Neural crest cell (in vitro differentiated cells): ENCODE results near the gene JAGN1. TPM values are rescaled to one million over a fixed set of nuclear protein-coding genes. Genes with fewer than 3 reads are reported as not detected.
"Not testable (repeated sequence)": the region's sequence is repeated elsewhere in the genome, so short reads cannot be mapped to it uniquely, and the experiment has no call there.

Experiments
- DNase-seq: peaks from one replicate; pipeline ENCODE4 v3.0.0; 2021; ENCODE audit warnings: low read depth, mixed read lengths, low spot score
- H3K27ac Mint-ChIP-seq: one replicate; pipeline ENCODE4 v1.8.0; 2021; ENCODE audit warnings: mild to moderate bottlenecking, mixed read lengths; ENCODE audit not compliant: unreplicated experiment
- H3K27me3 Mint-ChIP-seq: 2 replicates; pipeline ENCODE4 v1.8.0; 2021; ENCODE audit warnings: low read depth, mild to moderate bottlenecking, mixed read lengths
- H3K36me3 Mint-ChIP-seq: 2 replicates; pipeline ENCODE4 v1.8.0; 2021; ENCODE audit warnings: low read depth, mild to moderate bottlenecking, mixed read lengths
- H3K4me1 Mint-ChIP-seq: 2 replicates; pipeline ENCODE4 v1.8.0; 2021; ENCODE audit warnings: mixed read lengths
- H3K4me3 Mint-ChIP-seq: one replicate; pipeline ENCODE4 v1.8.0; 2021; ENCODE audit warnings: mild to moderate bottlenecking, mixed read lengths
- H3K9me3 Mint-ChIP-seq: 2 replicates; pipeline ENCODE4 v1.8.0; 2021; ENCODE audit warnings: mixed read lengths
- CTCF ChIP-seq: fragments of 200-600 bp; sonication (generic); conservative IDR thresholded peaks from 2 replicates; pipeline ENCODE4 v1.5.0; 2021; ENCODE audit warnings: antibody characterized with exemption, mild to moderate bottlenecking
- total RNA-seq: library from RNA; stranded (reverse); gene quantifications from 2 replicates; pipeline ENCODE4 v1.2.1, GENCODE V29; 2021

Gene JAGN1
- total RNA-seq, 1 donor from 2014 or later, result 41.1 TPM

- H3K27me3 Mint-ChIP-seq, result no peaks in the 10 kb centered on the region
- no peak overlapping the region for H3K27ac Mint-ChIP-seq
- DNase-seq, result no peak
- H3K9me3 Mint-ChIP-seq, result no peaks in the 10 kb centered on the region
- peaks cover 30% of the 10 kb centered on the region for H3K4me1 Mint-ChIP-seq
- no peak for TF ChIP-seq CTCF
- no peak overlapping the region for H3K4me3 Mint-ChIP-seq
- H3K36me3 Mint-ChIP-seq, result no peaks in the 10 kb centered on the region
These were observed 45.6 kb downstream of the JAGN1 start for GRCh38 chr3:9935966-9936510.

GRCh38 chr3:9937486-9938238 lies 47.3 kb downstream of the JAGN1 start:
- Mint-ChIP-seq H3K27me3 (no peaks in the 10 kb centered on the region), H3K27ac (no peak overlapping the region), H3K36me3 (peaks cover 3% of the 10 kb centered on the region), H3K4me3 (peak overlapping the region; percentile 68), H3K4me1 (peaks cover 30% of the 10 kb centered on the region), H3K9me3 (no peaks in the 10 kb centered on the region)
- no peak for DNase-seq
- TF ChIP-seq CTCF, result no peak

- Mint-ChIP-seq H3K27ac (no peak overlapping the region), H3K9me3 (no peaks in the 10 kb centered on the region), H3K27me3 (no peaks in the 10 kb centered on the region), H3K4me3 (peak overlapping the region; percentile 57), H3K36me3 (peaks cover 3% of the 10 kb centered on the region), H3K4me1 (peaks cover 22% of the 10 kb centered on the region)
- no peak for TF ChIP-seq CTCF
- DNase-seq, result no peak
These were observed 48.6 kb downstream of the JAGN1 start for GRCh38 chr3:9938966-9939365.

- H3K36me3 Mint-ChIP-seq, DNase-seq, H3K9me3 Mint-ChIP-seq, H3K4me3 Mint-ChIP-seq, H3K27me3 Mint-ChIP-seq, H3K27ac Mint-ChIP-seq: not testable (repeated sequence)
- peaks cover 12% of the 10 kb centered on the region for H3K4me1 Mint-ChIP-seq
These were observed 49.5 kb downstream of the JAGN1 start for GRCh38 chr3:9939906-9940305.

- H3K4me3 Mint-ChIP-seq, result no peak overlapping the region
- peaks cover 3% of the 10 kb centered on the region for H3K36me3 Mint-ChIP-seq
- no peak overlapping the region for H3K27ac Mint-ChIP-seq
- no peak for DNase-seq
- peaks cover 5% of the 10 kb centered on the region for H3K4me1 Mint-ChIP-seq
- H3K27me3 Mint-ChIP-seq, result no peaks in the 10 kb centered on the region
- TF ChIP-seq CTCF, result no peak
- H3K9me3 Mint-ChIP-seq, result no peaks in the 10 kb centered on the region
These were observed 50.3 kb downstream of the JAGN1 start for GRCh38 chr3:9940746-9941145.

GRCh38 chr3:9942164-9942563 lies 51.8 kb downstream of the JAGN1 start:
- Mint-ChIP-seq H3K27me3 (peaks cover under 1% of the 10 kb centered on the region), H3K9me3 (no peaks in the 10 kb centered on the region), H3K36me3 (peaks cover 3% of the 10 kb centered on the region), H3K27ac (no peak overlapping the region), H3K4me1 (peaks cover 8% of the 10 kb centered on the region), H3K4me3 (peak overlapping the region; percentile 53)
- no peak for DNase-seq
- TF ChIP-seq CTCF, result no peak
